ENCODE measurements around the gene PRPF8.
"Not testable (repeated sequence)": the region's sequence is repeated elsewhere in the genome, so short reads cannot be mapped to it uniquely, and the experiment has no call there.

- not testable (repeated sequence) for TF ChIP-seq CTCF, POLR2A (IDR thresholded peaks at IDR 0.05)
Measured at GRCh38 chr17:1722022-1722421, 37.4 kb upstream of the PRPF8 start.
